Measurements from ENCODE around the gene ALK.

GRCh38 chr2:29373870-29374269, 547.5 kb downstream of the ALK start:
- TF ChIP-seq CTCF (IDR thresholded peaks at IDR 0.05) (no peak), POLR2A (IDR thresholded peaks at IDR 0.05) (no peak), POLR2AphosphoS5 (IDR thresholded peaks at IDR 0.05) (no peak), EP300 (IDR thresholded peaks at IDR 0.05) (no peak)
